ENCODE data around the gene COL5A1.
"Not testable (repeated sequence)": the region's sequence is repeated elsewhere in the genome, so short reads cannot be mapped to it uniquely, and the experiment has no call there.

COL5A1 gene

GRCh38 chr9:134712243-134712642 is 70.6 kb downstream of the COL5A1 start:
- no peak for DNase-seq

GRCh38 chr9:134712926-134713325 is 71.3 kb downstream of the COL5A1 start:
- DNase-seq, result no peak

GRCh38 chr9:134715536-134715935 is 73.9 kb downstream of the COL5A1 start:
- not testable (repeated sequence) for DNase-seq

GRCh38 chr9:134716067-134716466 is 74.5 kb downstream of the COL5A1 start:
- no peak for DNase-seq

- no peak for DNase-seq
Observed at GRCh38 chr9:134717056-134717455, 75.5 kb downstream of the COL5A1 start.

GRCh38 chr9:134717924-134718645 is 76.5 kb downstream of the COL5A1 start:
- DNase-seq, result no peak

GRCh38 chr9:134719331-134719730 is 77.7 kb downstream of the COL5A1 start:
- DNase-seq, result no peak

GRCh38 chr9:134720136-134720753 is 78.6 kb downstream of the COL5A1 start:
- DNase-seq, result no peak

GRCh38 chr9:134720796-134721195 is 79.2 kb downstream of the COL5A1 start:
- no peak for DNase-seq

GRCh38 chr9:134721344-134721743 is 79.7 kb downstream of the COL5A1 start:
- DNase-seq, result no peak

GRCh38 chr9:134722120-134722701 is 80.6 kb downstream of the COL5A1 start:
- no peak for DNase-seq

GRCh38 chr9:134723037-134723436 is 81.4 kb downstream of the COL5A1 start:
- DNase-seq, result no peak

GRCh38 chr9:134723491-134724190 is 82.0 kb downstream of the COL5A1 start:
- DNase-seq, result no peak

- DNase-seq, result no peak
Observed at GRCh38 chr9:134724202-134724911, 82.8 kb downstream of the COL5A1 start.

GRCh38 chr9:134724912-134725604 is 83.5 kb downstream of the COL5A1 start:
- no peak for DNase-seq

- peak; percentile 38 for DNase-seq
Observed at GRCh38 chr9:134725605-134725940, 84.0 kb downstream of the COL5A1 start.

GRCh38 chr9:134726026-134726721 is 84.6 kb downstream of the COL5A1 start:
- no peak for DNase-seq

- no peak for DNase-seq
Observed at GRCh38 chr9:134726722-134727034, 85.1 kb downstream of the COL5A1 start.

- no peak for DNase-seq
Observed at GRCh38 chr9:134728021-134728795, 86.6 kb downstream of the COL5A1 start.

- no peak for DNase-seq
Observed at GRCh38 chr9:134728801-134729495, 87.3 kb downstream of the COL5A1 start.
